Hematopoietic multipotent progenitor cell treated with erythropoietin and hydrocortisone succinate and interleukin-3 and kit ligand, for 8 days (in vitro differentiated cells): ENCODE measurements around the gene C8G.

Source experiments
- DNase-seq: peaks from one replicate; pipeline ENCODE4 v3.0.0-alpha.2; 2015

The C8G gene

GRCh38 chr9:136985027-136985602, 40.1 kb downstream of the C8G start:
- no peak for DNase-seq

- DNase-seq = no peak
These were observed 40.8 kb downstream of the C8G start for GRCh38 chr9:136985853-136986252.

- DNase-seq = no peak
These were observed 43.8 kb downstream of the C8G start for GRCh38 chr9:136988872-136989271.

GRCh38 chr9:136990242-136990911, 45.3 kb downstream of the C8G start:
- DNase-seq = no peak

GRCh38 chr9:136991993-136992818, 47.2 kb downstream of the C8G start, which contains the start of gene PAXX:
Gene PAXX, plus strand, starts transcription at chr9:136992422. Its CDS starts 22 bp downstream, at chr9:136992444.
- peak; percentile 91 for DNase-seq

GRCh38 chr9:136992819-136993369, 47.9 kb downstream of the C8G start:
- no peak for DNase-seq

GRCh38 chr9:136994180-136994887, 49.3 kb downstream of the C8G start:
- DNase-seq = no peak

GRCh38 chr9:136994888-136995230, 49.8 kb downstream of the C8G start:
- no peak for DNase-seq

GRCh38 chr9:136995362-136995761, 50.3 kb downstream of the C8G start:
- no peak for DNase-seq

- peak; percentile 18 for DNase-seq
These were observed 50.8 kb downstream of the C8G start for GRCh38 chr9:136995772-136996311.
